Chondrocyte (in vitro differentiated cells): ENCODE data around the gene MOB3C. TPM values are rescaled to one million over a fixed set of nuclear protein-coding genes. Genes with fewer than 3 reads are reported as not detected.

ENCODE experiments used
- DNase-seq: peaks from one replicate; pipeline ENCODE4 v3.0.0; 2021; ENCODE audit warnings: mixed read lengths, low spot score
- H3K27ac Mint-ChIP-seq: one replicate; pipeline ENCODE4 v1.8.0; 2021; ENCODE audit warnings: mild to moderate bottlenecking, moderate library complexity, mixed read lengths; ENCODE audit not compliant: unreplicated experiment
- H3K27me3 Mint-ChIP-seq: 2 replicates; pipeline ENCODE4 v1.8.0; 2021; ENCODE audit warnings: low read depth, mixed read lengths
- H3K36me3 Mint-ChIP-seq: 2 replicates; pipeline ENCODE4 v1.8.0; 2021; ENCODE audit warnings: low read depth, mixed read lengths
- H3K4me1 Mint-ChIP-seq: 2 replicates; pipeline ENCODE4 v1.8.0; 2021; ENCODE audit warnings: low read depth, mild to moderate bottlenecking, mixed read lengths
- H3K4me3 Mint-ChIP-seq: one replicate; pipeline ENCODE4 v1.8.0; 2021; ENCODE audit warnings: mild to moderate bottlenecking, moderate library complexity, mixed read lengths; ENCODE audit not compliant: unreplicated experiment
- H3K9me3 Mint-ChIP-seq: 2 replicates; pipeline ENCODE4 v1.8.0; 2021; ENCODE audit warnings: low read depth, mixed read lengths
- total RNA-seq: library from RNA; stranded (reverse); gene quantifications from 3 replicates; pipeline ENCODE4 v1.2.1, GENCODE V29; 2021
- TF ChIP-seq, protein P1 (sequence below): fragments of 200-600 bp; sonication (generic); IDR thresholded peaks from 2 replicates; pipeline ENCODE4 v1.5.0; 2021; ENCODE audit warnings: antibody characterized with exemption, mild to moderate bottlenecking, moderate library complexity

Gene MOB3C
- total RNA-seq, 1 donor from 2014 or later, result 6.2 TPM

- Mint-ChIP-seq H3K4me1 (peaks cover 14% of the 10 kb centered on the region), H3K4me3 (no peak overlapping the region), H3K27me3 (no peaks in the 10 kb centered on the region), H3K27ac (no peak overlapping the region), H3K9me3 (no peaks in the 10 kb centered on the region), H3K36me3 (no peaks in the 10 kb centered on the region)
- no peak for DNase-seq
- TF ChIP-seq, protein P1, sequence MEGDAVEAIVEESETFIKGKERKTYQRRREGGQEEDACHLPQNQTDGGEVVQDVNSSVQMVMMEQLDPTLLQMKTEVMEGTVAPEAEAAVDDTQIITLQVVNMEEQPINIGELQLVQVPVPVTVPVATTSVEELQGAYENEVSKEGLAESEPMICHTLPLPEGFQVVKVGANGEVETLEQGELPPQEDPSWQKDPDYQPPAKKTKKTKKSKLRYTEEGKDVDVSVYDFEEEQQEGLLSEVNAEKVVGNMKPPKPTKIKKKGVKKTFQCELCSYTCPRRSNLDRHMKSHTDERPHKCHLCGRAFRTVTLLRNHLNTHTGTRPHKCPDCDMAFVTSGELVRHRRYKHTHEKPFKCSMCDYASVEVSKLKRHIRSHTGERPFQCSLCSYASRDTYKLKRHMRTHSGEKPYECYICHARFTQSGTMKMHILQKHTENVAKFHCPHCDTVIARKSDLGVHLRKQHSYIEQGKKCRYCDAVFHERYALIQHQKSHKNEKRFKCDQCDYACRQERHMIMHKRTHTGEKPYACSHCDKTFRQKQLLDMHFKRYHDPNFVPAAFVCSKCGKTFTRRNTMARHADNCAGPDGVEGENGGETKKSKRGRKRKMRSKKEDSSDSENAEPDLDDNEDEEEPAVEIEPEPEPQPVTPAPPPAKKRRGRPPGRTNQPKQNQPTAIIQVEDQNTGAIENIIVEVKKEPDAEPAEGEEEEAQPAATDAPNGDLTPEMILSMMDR, result no peak
Observed at GRCh38 chr1:46621930-46622329, 5.3 kb upstream of the MOB3C start.

GRCh38 chr1:46619656-46620258 lies 3.1 kb upstream of the MOB3C start:
- no peaks in the 10 kb centered on the region for H3K36me3 Mint-ChIP-seq
- H3K27me3 Mint-ChIP-seq, result no peaks in the 10 kb centered on the region
- no peak overlapping the region for H3K4me3 Mint-ChIP-seq
- TF ChIP-seq, protein P1, result no peak
- no peak for DNase-seq
- H3K27ac Mint-ChIP-seq, result no peak overlapping the region
- H3K9me3 Mint-ChIP-seq, result no peaks in the 10 kb centered on the region
- peaks cover 30% of the 10 kb centered on the region for H3K4me1 Mint-ChIP-seq

DNA sequence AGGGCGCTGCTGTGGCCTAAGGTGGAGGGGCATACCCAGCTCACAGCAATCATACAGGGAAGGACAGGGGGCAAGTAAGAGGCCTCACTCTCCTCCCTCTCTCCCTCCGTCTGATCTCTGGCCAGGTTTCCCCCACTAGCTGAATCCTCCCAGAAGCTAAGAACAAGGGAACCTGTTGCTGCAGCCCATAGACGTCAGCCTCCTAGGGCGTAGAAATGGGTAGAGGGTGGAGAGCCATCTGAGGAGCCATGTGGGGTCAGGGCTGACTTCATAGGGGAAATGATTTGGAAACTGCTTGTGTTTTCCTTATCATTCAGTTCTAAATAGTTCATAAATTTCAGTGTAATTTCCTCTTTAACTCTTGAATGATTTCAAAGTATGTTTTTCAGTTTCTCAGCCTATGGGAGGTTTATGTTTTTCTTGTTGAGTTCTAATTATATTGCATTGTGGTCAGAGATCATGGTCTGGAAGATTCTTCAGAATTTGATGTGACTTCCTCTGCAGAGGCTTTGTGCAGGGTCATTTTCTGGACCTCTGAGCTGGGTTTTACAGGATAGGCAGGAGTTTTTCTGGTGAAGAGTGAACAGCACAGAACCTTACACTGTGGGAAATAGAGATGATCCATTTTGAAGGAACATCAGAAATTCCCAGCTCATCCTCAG lies 2.3 kb upstream of the MOB3C start:
- Mint-ChIP-seq H3K9me3 (no peaks in the 10 kb centered on the region), H3K27me3 (no peaks in the 10 kb centered on the region), H3K36me3 (no peaks in the 10 kb centered on the region), H3K4me1 (peaks cover 38% of the 10 kb centered on the region), H3K27ac (no peak overlapping the region), H3K4me3 (no peak overlapping the region)
- TF ChIP-seq, protein P1, result no peak
- no peak for DNase-seq

DNA sequence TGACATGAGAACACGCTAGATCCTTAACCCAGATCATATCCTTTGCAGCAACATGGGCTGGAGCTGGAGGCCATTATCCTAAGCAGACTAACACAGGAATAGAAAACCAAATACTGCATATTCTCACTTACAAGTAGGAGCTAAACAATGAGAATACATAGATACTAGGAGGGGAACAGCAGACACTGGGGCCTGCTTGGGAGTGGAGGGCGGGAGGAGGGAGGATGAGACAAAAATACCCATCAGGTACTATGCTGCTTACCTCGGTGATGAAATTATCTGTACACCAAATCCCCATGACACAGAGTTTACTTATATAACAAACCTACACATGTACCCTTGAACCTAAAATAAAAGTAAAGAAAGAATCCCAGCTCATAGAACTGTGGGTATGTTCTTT lies 1.2 kb upstream of the MOB3C start:
- Mint-ChIP-seq H3K9me3 (no peaks in the 10 kb centered on the region), H3K4me3 (no peak overlapping the region), H3K4me1 (peaks cover 48% of the 10 kb centered on the region), H3K36me3 (no peaks in the 10 kb centered on the region), H3K27ac (no peak overlapping the region), H3K27me3 (no peaks in the 10 kb centered on the region)
- TF ChIP-seq, protein P1, result no peak
- no peak for DNase-seq

- Mint-ChIP-seq H3K4me3 (peak overlapping the region; percentile 88), H3K9me3 (no peaks in the 10 kb centered on the region), H3K4me1 (peaks cover 44% of the 10 kb centered on the region), H3K27me3 (no peaks in the 10 kb centered on the region), H3K27ac (peak overlapping the region; percentile 94), H3K36me3 (no peaks in the 10 kb centered on the region)
- no peak for DNase-seq
- TF ChIP-seq, protein P1, result no peak
Observed at GRCh38 chr1:46617108-46617800, 643 bp upstream of the MOB3C start.
